Ishikawa (cell line): ENCODE results near the gene AGPAT4.

Experiments used
- EP300 ChIP-seq: IDR thresholded peaks from 2 replicates; pipeline ENCODE4 v1.6.1; 2012; ENCODE audit warnings: borderline replicate concordance
- TF ChIP-seq, protein P1 (sequence below): IDR thresholded peaks from 2 replicates; pipeline ENCODE4 v1.6.1; 2012

DNA sequence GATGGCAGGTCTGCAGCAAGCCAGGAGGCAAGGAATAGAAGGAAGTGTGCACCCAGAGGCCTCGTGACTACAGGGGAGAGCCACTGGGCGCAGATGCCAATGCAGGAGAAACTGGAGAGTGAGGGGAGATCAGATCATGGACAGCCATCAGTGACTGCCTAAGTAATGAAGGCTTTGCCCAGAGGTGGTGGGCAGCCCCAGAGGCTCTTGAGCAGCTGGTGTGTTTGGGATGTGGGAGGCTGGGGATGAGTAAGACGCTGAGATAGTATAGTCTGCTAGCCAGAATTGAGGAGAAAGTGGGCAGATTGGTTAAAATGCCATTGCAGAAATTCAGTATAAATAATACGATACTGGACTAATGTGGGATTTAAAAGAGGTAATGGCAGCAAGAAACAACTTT is 170.4 kb downstream of the AGPAT4 start:
- TF ChIP-seq EP300: no peak
- TF ChIP-seq, protein P1, sequence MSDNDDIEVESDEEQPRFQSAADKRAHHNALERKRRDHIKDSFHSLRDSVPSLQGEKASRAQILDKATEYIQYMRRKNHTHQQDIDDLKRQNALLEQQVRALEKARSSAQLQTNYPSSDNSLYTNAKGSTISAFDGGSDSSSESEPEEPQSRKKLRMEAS: no peak
